ENCODE data around the gene INTS1.

- TF ChIP-seq TAF1 (IDR thresholded peaks at IDR 0.05; ENCODE audit: low read depth, low read length), result no peak
- no peak for TF ChIP-seq POLR2AphosphoS5 (IDR thresholded peaks at IDR 0.05; ENCODE audit: low read depth, low read length)
Observed at GRCh38 chr7:1441615-1442354, 62.4 kb downstream of the INTS1 start.
